Left hindlimb (tissue), 1 donor: ENCODE data around the gene TRIM38.
"Not testable (repeated sequence)": the region's sequence is repeated elsewhere in the genome, so short reads cannot be mapped to it uniquely, and the experiment has no call there.

ENCODE experiments used
- DNase-seq: peaks from one replicate; pipeline ENCODE4 v3.0.0-alpha.2; 2018

Gene TRIM38

DNA sequence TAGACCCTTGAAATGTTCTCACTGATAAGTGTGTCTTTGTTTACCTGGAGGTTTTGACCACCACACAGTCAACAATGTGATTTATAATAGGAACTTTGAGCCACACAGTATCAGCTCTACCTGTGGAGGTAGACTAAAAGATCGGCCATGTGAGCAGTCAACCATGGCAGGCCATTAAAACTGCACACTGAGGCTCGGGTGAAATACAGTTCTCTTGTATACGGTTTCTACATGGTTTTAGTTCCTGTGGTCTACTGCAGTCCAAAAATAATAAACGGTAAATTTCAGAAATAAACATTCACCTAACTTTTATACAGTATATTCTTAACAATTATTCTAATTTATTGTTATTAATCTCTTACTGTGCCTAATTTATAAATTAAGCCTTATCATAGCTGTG lies 47.2 kb downstream of the TRIM38 start:
- DNase-seq = no peak

GRCh38 chr6:26012061-26012460 lies 49.5 kb downstream of the TRIM38 start:
- no peak for DNase-seq

DNA sequence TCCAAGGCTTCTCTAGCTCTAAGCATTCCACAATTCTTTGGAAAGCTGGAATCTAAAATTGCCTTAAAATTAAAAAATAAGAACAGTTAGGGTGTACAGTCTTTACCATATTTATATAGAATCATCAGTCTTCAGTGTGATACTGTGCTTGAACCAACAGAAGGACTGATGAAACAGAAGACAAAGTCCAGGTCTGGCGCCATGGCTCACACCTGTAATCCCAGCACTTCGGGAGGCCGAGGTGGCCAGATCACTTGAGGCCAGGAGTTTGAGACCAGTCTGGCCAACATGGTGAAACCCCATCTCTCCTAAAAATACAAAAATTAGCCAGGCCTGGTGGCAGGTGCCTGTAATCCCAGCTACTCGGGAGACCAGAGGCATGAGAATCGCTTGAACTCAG lies 51.8 kb downstream of the TRIM38 start:
- not testable (repeated sequence) for DNase-seq

- peak; percentile 81 for DNase-seq
These were observed 53.8 kb downstream of the TRIM38 start for GRCh38 chr6:26016245-26016962.

- DNase-seq = no peak
These were observed 54.5 kb downstream of the TRIM38 start for GRCh38 chr6:26016963-26017631.

- peak; percentile 92 for DNase-seq
These were observed 55.0 kb downstream of the TRIM38 start for GRCh38 chr6:26017632-26017966.

DNA sequence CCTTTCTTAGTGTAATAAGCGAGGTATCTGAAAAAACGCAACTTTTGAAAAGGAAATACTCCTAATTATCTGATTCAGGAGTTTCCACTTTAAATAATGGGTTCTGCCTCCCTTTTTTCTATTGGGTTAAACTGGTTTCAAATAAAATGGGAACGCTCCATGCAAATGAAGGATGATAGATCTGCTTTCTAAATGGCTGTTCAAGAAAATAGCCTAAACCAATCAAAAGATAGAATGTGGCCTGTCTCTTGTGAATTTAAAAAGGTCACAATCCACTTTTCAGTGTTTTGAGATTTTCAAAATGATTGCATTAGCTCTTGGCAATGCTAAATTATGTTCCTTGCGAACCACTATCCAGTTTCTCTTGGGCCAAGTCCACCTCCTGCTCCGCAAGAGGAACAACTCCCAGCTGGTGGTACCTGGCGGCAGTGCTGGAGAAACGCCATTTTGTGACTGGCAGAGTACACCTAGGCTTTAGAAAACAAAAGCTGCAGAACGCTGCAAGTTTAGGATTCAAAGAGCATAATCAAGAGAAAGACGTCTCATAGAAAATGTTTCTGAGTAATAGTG lies 56.7 kb downstream of the TRIM38 start:
- no peak for DNase-seq

- no peak for DNase-seq
These were observed 57.3 kb downstream of the TRIM38 start for GRCh38 chr6:26019967-26020328.

GRCh38 chr6:26020329-26021000 lies 57.9 kb downstream of the TRIM38 start:
- DNase-seq = peak; percentile 88

- peak; percentile 85 for DNase-seq
These were observed 58.4 kb downstream of the TRIM38 start for GRCh38 chr6:26021001-26021349.

DNA sequence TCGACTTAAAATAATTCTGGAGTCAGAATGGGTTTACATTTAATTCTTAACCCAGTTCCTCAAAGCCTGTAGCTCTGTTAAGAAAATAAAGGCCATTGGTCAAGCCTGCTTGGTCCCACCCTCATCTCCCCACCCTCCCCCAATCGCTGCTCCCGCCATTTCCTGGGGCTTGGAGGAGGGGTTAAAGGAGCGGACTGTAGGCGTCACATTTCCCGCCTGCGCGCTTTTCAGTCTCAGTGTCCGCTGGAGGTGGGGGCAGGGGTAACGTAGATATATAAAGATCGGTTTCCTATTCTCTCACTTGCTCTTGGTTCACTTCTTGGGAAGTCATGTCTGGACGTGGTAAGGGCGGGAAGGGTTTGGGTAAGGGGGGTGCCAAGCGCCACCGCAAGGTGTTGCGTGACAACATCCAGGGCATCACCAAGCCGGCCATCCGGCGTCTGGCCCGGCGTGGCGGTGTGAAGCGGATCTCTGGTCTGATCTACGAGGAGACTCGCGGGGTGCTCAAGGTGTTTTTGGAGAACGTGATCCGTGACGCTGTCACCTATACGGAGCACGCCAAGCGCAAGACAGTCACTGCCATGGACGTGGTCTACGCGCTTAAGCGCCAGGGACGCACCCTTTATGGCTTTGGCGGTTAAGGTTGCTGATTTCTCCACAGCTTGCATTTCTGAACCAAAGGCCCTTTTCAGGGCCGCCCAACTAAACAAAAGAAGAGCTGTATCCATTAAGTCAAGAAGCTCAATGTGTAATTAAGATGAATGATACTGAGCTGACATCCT lies 58.9 kb downstream of the TRIM38 start:
- DNase-seq = peak; percentile 98

- peak; percentile 80 for DNase-seq
These were observed 59.5 kb downstream of the TRIM38 start for GRCh38 chr6:26022132-26022472.

DNA sequence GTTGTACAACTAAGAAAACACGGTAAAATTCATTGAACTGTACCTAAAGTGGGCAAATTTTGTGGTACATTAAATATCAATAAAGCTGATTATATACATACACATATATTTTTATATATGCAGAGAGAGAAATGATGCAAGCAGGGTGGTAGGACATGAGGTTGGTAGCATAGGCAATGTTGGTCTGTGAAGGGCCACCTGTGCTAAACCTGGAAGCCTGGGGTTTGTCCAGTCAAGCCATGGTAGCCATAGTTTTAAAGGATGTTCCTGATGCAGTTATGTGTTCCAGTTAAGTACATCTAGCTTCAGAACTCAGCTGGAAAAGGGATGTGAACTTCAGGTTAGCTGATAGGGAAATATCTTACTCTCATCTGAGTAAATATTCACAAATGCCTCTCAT lies 60.1 kb downstream of the TRIM38 start:
- DNase-seq = no peak

GRCh38 chr6:26024651-26025046 lies 62.0 kb downstream of the TRIM38 start:
- DNase-seq = no peak

GRCh38 chr6:26025047-26025893 lies 62.7 kb downstream of the TRIM38 start:
- no peak for DNase-seq

- peak; percentile 96 for DNase-seq
These were observed 63.6 kb downstream of the TRIM38 start for GRCh38 chr6:26025894-26026832.

GRCh38 chr6:26026833-26027490 lies 64.4 kb downstream of the TRIM38 start:
- peak; percentile 92 for DNase-seq

DNA sequence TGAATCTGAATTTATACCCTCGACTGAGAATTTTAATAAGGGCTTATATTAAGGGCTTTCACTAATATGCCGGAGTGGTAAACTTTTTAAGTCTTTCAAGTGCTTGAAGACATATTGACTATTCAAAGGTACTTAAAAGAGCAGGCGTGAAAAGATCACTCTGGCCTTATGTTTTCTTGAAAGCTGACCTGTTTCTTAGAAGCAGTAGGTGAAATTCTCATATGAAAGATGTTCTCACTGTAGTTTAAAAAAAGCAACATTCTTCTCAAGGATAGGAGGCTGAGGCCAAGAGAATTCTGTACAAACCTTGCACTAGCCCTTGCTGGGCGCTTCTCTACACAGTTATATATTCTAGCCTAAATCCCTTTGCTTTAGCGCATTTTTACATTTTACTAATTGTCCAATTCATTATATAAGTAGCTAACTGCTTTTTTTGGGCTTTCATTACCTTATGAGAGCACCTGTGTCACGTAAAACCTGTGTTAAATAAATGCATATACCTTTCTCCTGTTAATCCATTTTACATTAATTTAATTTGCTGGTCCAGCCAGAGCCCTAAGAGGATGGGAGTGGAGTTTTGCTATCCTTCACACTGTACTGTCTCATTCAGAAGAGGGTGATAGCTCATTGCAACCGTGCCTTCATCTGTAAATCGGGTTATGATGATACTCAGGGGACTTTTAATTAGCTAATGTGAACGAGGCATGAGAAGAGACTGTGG lies 65.0 kb downstream of the TRIM38 start:
- DNase-seq = no peak

DNA sequence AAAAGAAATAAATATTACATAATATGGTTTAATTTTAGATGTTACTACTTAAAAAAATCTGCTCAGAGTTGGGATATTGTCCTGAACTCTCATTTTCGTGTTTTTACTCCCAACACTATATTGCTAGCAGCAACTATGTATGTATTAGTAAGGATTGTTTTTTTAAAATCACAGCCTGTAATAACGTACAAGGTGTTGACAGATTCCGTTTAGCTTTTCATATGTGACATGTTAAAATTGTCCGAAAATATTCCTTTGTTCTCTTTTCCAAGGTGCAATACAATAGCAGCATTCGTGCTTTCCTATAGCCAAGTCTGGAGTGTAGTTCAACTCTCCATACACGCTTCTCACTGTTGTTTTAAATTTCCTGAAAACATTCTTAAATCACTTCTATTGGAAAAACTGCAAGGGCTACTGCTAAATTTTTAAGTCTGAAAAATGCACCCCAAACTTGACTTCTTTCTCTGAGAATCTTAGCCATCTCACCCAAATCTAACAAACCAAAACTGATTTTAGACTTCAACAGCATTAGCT lies 65.7 kb downstream of the TRIM38 start:
- no peak for DNase-seq
